GM21825 (cell line): Measurements from ENCODE around the gene ZNF613.
"Not testable (repeated sequence)": the region's sequence is repeated elsewhere in the genome, so short reads cannot be mapped to it uniquely, and the experiment has no call there.

Source experiments
- ATAC-seq: cut with Tn5 transposase; IDR thresholded peaks from one replicate; pipeline ENCODE4 v1.9.1; 2021; ENCODE audit warnings: mild to moderate bottlenecking, moderate library complexity; ENCODE audit not compliant: unreplicated experiment

ZNF613 gene

GRCh38 chr19:51926784-51927741 is at the start of gene ZNF613:
TSS of gene ZNF613 (plus strand) at chr19:51927472. CDS start at chr19:51936221, 8,749 bp downstream.
- ATAC-seq = peak; percentile 82

DNA sequence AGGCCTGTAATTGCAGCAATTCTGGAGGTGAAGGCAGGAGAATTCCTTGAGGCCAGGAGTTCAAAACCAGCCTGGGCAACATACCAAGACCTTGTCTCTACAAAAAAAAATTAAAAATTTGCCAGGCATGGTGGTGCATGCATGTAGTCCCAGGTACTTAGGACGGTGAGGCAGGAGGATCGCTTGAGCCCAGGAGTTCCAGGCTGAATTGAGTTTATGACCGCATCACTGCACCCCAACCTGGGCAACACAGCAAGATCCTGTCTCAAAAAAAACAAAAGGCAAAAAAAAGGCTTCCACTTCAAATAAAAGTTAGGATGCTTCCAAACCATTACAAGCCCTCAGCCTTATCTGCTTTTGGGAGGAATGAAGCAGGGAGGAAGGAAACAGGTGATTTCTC is 44.8 kb upstream of the ZNF613 start:
- ATAC-seq = no peak

GRCh38 chr19:51884713-51885112 is 42.6 kb upstream of the ZNF613 start:
- no peak for ATAC-seq

GRCh38 chr19:51887522-51888498 is 39.5 kb upstream of the ZNF613 start, which contains the start of gene ZNF577:
TSS of gene ZNF577 (minus strand) at chr19:51887951. CDS start at chr19:51880382, 7,569 bp downstream.
- ATAC-seq = no peak

DNA sequence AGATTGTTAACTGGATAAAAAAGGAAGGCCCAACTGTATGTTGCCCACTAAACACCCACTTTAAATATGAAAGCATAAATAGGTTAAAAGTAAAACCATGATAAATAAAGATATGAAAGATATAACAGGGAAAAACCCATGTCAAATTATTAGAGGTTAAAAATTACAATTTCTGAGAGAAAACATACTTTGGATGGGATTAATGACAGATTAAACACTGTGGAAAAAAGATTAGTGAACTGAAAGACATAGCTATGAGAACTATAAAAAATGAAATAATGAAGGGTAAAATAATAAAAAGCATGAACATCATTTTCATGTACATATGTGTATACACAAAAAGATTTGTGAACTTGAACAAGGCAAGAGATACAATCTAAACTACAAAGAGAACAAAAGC is 37.3 kb upstream of the ZNF613 start:
- ATAC-seq = no peak

GRCh38 chr19:51891193-51891747 is 36.0 kb upstream of the ZNF613 start:
- ATAC-seq = no peak

DNA sequence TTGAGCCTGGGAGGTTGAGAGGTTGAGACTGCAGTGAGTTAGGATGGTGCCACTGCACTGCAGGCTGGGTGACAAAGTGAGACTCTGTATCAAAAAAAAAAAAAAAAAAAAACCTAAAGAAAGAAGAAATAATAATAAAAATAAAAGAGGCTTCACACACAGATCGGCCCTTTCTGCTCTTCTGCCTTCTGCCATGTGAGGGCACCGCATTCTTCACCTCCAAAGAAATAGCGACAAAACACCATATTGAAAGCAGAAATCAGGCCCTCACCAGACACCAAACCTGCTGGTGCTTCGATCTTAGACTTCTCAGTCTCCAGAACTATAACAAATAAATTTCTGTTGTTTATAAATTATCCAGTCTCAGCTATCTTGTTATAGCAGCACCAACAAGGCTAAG is 25.4 kb upstream of the ZNF613 start:
- ATAC-seq = no peak

- ATAC-seq = no peak
Measured at GRCh38 chr19:51903192-51903591, 24.1 kb upstream of the ZNF613 start.

DNA sequence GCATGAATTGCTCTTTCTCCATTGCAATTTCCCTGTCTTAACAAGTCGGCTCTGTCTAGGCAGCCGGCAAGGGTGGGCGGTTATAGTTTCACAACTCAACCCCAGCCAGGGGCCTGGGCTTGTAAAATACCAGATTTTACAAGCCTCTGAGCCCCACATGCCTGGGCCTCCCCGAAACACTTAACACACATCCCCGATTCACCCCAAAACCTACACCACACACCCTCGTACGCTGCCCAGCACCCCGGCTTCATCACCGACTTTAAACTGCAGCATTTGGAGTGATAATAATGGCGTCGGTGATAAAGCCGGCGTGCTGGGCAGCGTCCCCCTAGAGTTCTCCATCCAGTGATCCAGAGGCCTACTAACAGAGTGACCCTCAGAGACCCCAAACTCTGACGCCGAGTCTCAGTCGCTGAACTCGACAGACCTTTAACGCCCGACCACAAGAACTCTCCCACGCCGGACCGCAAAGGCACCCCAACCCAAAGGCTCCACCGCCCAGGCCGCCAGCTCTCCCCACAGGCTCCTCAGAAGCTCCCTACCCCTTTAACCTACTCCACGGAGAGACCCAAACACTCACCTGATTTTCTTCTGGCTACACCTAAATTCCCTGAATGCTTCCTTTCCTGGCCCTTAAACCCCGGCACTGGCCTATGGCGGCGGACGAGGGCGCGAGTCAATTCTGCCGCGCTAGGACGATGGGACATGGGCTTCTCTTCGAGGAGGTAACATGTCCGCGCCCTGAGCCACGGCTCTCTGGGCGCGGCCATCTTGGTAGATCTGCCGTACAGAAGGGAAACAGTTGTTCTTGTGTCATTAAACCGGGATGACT is 22.7 kb upstream of the ZNF613 start, which contains the start of gene ZNF649:
ZNF649 (minus strand) TSS at position 687 of the 835 bp plus-strand sequence. CDS start 4,910 bp downstream, outside the sequence.
- ATAC-seq = peak; percentile 85

- ATAC-seq = no peak
Measured at GRCh38 chr19:51905206-51905605, 22.1 kb upstream of the ZNF613 start.

GRCh38 chr19:51905639-51906038 is 21.6 kb upstream of the ZNF613 start:
- not testable (repeated sequence) for ATAC-seq

- not testable (repeated sequence) for ATAC-seq
Measured at GRCh38 chr19:51906108-51906507, 21.2 kb upstream of the ZNF613 start.

GRCh38 chr19:51907981-51908380 is 19.3 kb upstream of the ZNF613 start:
- ATAC-seq = not testable (repeated sequence)

GRCh38 chr19:51915324-51915867 is 11.9 kb upstream of the ZNF613 start:
- no peak for ATAC-seq

DNA sequence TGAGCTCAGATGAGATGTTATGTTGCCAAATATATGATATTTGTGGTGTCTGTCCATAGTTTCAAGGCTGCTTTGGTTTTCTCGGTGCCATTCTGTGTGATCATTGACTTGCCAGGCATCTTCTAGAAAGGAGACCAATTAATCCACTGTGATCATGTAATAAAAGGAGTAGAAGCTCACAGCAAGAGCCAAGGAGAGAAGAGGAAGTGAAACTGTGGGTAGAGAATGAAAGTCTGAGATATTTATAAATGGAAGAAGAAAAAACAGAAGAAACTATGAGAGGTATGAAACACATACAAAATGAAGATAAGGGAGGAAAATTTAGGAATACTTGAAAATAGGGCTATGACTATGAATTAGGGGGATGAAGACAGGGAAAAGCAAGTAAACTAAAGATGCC is 11.1 kb upstream of the ZNF613 start:
- no peak for ATAC-seq

GRCh38 chr19:51919606-51920005 is 7.7 kb upstream of the ZNF613 start:
- ATAC-seq = no peak

GRCh38 chr19:51921949-51922348 is 5.3 kb upstream of the ZNF613 start:
- ATAC-seq = no peak

DNA sequence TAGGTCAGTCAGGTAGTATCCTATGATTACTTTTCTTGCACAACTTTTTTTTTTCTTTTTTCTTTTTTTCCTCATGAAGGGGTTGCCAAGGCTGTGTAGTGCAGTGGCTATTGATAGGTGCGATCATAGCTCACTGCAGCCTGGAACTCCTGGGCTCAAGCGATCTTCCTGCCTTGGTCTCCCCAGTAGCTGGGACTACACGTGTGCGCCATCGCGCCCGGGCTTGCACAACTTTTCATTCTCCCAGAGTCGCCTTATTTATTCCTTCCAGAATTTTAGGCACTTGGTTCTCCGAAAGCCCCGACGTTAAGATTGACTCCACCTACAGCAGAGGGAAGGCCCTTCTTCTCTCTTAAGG is 867 bp upstream of the ZNF613 start:
- ATAC-seq = no peak

DNA sequence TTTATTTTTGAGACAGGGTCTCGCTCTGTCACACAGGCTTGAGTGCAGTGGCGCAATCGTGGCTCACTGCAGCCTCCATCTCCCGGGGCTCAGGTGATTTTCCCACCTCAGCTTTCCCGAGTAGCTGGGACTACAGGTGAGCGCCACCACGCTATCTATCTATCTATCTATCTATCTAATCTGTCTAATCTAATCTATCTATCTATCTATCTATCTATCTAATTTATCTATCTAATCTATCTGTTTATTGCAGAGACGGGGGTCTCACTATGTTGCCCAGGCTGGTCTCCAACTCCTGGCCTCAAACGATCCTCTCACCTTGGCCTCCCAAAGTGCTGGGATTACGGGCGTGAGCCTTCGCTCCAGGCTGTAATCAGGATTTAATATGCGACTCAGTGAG is 587 bp downstream of the ZNF613 start:
- ATAC-seq = no peak

- no peak for ATAC-seq
Measured at GRCh38 chr19:51931921-51932320, 4.6 kb downstream of the ZNF613 start.
